HG03575 (cell line): ENCODE data around the gene RARS1.
A peak's percentile ranks its signal among the peaks of the same experiment; 100 is the strongest.
"Not testable (repeated sequence)": the region's sequence is repeated elsewhere in the genome, so short reads cannot be mapped to it uniquely, and the experiment has no call there.

Source experiments
- ATAC-seq: cut with Tn5 transposase; IDR thresholded peaks from one replicate; pipeline ENCODE4 v1.9.1; 2021; ENCODE audit not compliant: unreplicated experiment, insufficient number of reproducible peaks, low FRiP score; ENCODE audit errors: extremely low read depth

Gene RARS1

GRCh38 chr5:168477060-168477459, 9.2 kb upstream of the RARS1 start:
- ATAC-seq = no peak

DNA sequence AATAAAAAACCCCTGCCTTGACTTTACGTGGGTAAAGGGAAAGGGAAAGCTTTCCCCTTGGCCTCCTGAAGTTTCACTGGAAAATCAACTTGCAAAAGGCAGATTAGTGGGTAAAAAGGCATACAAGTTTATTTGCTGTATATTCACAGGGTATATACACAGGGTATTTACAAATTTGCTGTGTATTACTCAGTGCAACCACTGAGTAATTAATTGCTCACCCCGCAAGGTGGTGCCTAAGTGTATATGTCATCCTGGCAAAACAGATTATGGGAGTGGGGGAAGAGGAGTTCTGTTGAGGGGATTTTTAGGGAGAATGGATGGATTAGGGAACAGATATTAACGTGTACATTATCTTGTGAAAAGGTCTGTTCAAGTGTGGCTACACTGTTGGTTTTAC, 7.1 kb upstream of the RARS1 start:
- no peak for ATAC-seq

DNA sequence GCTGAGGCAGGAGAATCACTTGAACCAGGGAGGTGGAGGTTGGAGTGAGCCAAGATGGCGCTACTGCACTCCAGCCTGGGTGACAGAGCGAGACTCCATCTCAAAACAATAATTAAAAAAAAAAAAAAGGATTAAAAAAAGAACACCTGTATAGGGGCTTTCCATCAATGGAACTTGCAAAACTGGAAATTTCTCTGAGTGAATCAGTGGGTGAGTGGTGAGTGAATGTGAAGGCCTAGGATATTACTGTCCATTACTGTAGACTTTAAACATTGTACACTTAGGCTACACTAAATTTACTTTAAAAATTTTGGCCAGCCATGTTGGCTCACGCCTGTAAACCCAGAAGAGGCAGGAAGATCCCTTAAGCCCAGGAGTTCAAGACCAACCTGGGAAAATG, 5.7 kb upstream of the RARS1 start:
- no peak for ATAC-seq

DNA sequence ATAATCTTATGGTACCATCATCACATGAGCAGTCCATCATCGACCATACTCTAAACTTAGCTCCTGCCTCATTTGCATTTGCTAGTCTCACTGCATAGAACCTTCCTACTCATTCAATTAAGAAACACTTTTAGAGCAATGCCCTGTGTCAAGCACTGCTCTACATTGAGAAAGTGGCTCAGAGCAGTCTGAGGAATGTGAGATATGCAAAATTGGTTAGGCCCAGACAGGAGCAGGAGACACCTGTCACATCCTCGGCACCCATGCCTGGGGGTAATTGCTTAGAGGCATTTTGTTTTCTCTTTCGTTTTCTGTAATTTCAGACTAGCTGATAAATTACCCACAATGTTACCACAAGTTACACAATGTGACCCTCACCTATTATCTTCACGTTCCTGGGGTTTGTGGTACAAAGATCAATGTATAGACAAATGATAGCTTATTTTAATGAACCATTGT, 4.9 kb upstream of the RARS1 start:
- peak; percentile 96 for ATAC-seq

DNA sequence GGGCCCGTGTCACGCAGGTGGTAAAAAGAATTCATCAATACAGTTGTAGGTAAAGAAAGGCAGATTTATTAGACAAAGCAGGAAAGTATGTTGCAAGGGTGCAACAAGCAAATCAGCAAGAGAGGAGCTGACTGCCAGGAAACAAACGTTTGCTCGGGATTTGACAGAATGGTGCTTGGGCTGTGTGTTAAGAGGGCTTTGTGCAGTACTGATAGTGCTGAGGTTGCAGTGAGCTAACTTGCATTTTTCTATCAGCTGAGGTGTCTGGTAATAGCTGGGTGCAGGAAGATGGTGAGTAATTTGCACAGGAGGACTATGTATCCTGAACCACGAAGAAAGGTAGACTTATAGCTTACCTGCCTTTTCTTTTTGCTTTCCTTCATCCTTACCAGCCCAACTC, 3.9 kb upstream of the RARS1 start:
- ATAC-seq = no peak

DNA sequence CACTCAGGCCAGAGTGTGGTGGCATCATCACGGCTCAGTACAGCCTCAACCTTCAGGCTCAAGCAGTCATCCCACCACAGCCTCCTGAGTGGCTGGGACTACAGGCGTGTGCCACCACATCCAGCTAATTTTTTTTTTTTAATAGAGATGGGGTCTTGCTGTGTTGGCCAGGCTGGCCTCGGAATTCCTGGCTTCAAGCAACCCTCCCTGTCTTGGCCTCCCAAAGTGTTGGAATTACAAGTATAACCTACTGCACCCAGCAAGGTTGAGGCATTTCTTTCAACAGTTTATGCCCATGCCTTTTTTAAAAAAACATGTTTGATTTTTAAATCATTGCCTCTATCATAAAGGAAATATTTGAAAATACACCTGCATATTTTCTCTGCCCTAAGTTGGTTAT, 2.8 kb downstream of the RARS1 start:
- ATAC-seq = no peak

DNA sequence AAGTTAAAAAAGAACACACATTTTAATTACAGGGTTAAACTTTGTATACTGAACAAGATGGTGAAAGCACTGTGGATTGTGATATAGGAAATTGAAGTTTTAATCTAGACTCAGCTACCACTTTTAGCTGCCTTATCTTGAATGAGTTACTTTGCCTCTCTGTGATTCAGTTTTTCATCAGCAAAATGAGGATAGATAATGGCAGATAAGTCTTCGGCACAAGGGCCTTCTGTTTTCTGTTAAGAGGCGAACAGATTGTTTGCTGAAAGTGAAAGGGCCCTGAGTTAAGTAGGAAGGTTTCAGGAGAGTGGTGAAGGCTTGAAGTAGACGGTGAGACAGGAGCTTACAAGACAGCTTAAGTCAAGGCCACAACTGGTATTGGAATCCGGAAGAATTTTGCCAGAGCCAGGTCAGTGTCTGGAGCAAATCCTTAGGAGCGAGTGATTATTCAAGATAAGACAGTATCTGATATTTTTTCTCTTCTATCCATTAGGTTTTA, 7.8 kb downstream of the RARS1 start:
- ATAC-seq = no peak

DNA sequence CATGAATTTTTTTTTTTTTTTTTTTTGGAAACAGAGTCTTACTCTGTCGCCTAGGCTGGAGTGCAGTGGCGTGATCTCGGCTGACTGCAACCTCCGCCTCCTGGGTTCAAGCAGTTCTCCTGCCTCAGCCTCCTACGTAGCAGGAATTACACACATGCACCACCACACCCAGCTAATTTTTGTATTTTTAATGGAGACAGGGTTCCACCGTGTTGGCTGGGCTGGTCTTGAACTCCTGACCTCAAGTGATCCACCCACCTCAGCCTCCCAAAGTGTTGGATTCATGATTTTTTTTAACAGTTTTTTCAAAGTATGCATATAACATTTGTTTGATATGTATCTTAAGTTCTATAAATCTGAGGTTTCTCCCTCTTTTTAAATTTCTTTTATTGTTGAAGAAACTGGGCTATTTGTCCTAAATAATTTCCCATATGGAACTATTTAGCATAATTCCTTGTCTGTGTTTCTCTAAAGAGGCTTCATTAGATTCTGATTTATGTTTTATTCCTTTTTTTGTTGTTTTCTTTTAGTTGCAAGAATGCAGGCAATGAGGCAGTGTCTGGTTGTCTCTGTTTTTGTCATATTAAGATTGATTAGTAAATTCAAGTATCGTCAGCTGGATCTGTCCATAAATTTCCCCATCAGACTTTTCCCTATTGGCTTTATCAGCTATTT, 16.4 kb downstream of the RARS1 start:
- ATAC-seq = no peak

DNA sequence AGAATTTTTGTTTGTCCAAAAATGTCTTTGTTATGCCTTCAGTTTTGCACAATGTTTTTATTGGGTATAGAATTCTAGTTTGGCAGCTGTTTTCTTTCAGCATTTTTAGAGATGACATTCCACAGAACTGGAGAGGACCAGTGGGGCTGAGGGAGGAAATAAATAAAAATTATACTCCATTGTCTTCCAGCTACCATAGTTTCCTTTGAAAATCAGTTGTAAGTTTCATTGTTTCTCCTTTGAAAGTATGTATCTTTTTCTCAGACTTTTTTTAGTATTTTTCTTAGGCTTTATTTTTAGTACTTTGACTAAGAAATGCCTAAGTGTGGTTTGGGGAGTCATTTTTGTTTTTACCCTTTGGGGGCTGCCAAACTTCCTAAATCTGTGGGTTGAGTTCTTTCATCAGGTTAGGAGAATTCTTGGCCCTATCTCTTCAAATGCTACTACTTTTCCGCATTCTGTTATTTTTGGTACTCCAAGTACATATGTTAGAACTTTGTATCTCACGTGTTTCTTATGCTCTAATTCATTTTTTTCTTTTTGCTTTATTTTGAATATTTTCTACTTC, 27.7 kb downstream of the RARS1 start:
- ATAC-seq = no peak

DNA sequence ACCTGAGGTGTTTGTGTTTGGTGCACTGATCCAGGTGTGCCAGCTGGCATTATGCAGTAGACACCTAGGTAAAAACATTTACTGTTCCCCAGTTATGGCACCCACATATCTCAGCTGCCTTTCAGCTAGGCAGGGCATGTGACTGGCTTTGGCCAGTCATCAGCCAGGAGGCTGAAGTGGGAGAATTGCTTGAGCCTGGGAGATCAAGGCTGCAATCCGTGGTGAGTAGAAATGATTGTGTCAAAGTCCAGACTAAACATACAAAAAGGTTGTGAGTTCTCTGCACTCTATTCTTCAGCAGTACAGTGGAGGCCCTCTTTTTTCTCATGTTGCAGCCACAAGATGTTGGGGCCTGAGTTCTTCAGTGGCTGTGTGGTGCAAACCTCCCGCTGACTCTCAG, 39.6 kb downstream of the RARS1 start:
- no peak for ATAC-seq

GRCh38 chr5:168527756-168528295, 41.6 kb downstream of the RARS1 start:
- no peak for ATAC-seq

- ATAC-seq = no peak
These were observed 42.5 kb downstream of the RARS1 start, which contains the start of gene FBLL1 for GRCh38 chr5:168528521-168529373. FBLL1 (plus strand) TSS chr5:168529305; CDS start chr5:168529505, 200 bp downstream.

GRCh38 chr5:168529374-168530234, 43.3 kb downstream of the RARS1 start:
- ATAC-seq = no peak

- ATAC-seq = no peak
These were observed 44.4 kb downstream of the RARS1 start for GRCh38 chr5:168530621-168531150.

- ATAC-seq = no peak
These were observed 44.9 kb downstream of the RARS1 start for GRCh38 chr5:168531191-168531590.

DNA sequence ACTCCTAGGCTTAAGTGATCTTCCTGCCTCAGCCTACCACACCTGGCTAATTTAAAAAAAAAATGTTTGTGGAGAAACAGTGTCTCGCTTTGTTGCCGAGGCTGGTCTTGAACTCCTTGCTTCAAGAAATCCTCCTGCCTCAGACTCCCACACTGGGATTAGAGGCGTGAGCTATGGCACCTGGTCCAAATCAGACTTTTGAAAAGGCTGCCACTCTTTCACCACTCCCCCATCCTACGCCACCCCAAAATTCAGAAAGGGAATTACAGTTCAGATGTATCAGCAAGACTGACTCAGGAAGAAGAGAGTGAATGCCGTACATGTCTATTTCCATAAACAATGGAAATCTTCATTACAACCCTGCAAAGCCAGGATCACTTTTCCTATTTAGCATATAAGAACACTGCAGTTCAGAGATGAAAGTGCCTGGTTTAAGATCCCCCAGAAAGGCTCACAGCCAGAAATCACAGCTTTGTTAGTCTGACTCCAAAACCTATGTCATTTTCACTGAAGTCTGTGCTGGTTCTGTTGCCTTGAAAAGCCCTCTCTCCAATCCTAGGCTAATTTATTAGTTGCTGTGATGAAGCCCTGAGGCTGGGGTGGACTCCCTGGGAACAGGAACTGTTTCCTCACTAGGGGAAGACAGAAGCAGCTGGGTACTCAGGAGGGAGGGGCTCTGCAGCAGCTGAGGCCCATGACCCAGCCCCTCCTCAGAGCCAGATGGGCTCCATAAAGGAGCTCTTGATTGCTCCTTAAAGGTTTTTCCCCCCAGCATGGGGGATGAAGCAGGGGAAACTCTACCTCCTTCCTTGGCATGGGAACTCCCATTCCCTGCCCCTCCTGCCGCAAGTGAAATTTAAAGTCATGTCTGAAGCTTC, 46.0 kb downstream of the RARS1 start:
- no peak for ATAC-seq

DNA sequence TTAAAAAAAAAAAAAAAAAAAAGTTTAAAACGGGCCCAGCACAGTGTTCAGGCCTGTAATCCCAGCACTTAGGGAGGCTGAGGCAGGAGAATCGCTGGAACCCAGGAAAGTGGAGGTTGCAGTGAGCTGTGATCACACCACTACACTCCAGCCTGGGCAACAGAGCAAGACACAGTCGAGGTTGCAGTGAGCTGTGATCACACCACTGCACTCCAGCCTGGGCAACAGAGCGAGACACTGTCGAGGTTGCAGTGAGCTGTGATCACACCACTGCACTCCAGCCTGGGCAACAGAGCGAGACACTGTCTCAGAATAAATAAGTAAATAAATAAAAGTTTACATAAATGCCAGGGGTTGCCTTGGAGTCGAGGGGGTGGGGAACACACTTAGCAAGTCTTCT, 48.1 kb downstream of the RARS1 start:
- ATAC-seq = not testable (repeated sequence)

DNA sequence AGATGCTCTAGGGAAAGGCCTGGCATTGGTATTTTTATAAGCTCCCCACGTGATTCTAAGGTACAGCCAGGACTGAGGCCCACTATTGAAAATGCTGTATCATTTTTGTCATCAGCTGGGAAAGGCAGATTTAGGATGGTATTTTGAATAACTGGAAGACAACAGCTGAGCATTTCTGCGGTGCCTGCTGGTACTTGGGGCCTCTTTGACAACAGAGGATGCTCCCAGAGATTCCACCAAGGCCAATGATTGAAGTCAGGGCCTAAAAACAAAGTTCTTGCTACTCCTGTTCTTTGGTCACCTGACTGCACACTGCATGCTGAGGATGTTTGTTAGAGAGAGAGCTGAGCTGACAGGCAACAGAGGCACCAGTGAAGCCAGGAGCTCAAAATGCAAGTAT, 50.9 kb downstream of the RARS1 start:
- ATAC-seq = no peak
